PC-3 (cell line): ENCODE results near the gene R3HDM2.
"Not testable (repeated sequence)": the region's sequence is repeated elsewhere in the genome, so short reads cannot be mapped to it uniquely, and the experiment has no call there.

Experiments
- EZH2 ChIP-seq: fragments of 300-600 bp; sonication (generic); IDR thresholded peaks from one replicate; pipeline ENCODE4 v1.6.1; 2017; ENCODE audit warnings: antibody characterized with exemption, mild to moderate bottlenecking, low read length; ENCODE audit not compliant: unreplicated experiment
- EZH2phosphoT487 ChIP-seq: fragments of 300-600 bp; sonication (generic); IDR thresholded peaks from 2 replicates; pipeline ENCODE4 v1.6.1; 2018; ENCODE audit warnings: mild to moderate bottlenecking, antibody characterized with exemption, low read length, borderline replicate concordance
- TF ChIP-seq, protein P1 (sequence below): fragments of 300-600 bp; sonication (generic); conservative IDR thresholded peaks from 2 replicates; pipeline ENCODE4 v1.5.1; 2017; ENCODE audit warnings: antibody characterized with exemption, low read depth, mild to moderate bottlenecking, low read length

DNA sequence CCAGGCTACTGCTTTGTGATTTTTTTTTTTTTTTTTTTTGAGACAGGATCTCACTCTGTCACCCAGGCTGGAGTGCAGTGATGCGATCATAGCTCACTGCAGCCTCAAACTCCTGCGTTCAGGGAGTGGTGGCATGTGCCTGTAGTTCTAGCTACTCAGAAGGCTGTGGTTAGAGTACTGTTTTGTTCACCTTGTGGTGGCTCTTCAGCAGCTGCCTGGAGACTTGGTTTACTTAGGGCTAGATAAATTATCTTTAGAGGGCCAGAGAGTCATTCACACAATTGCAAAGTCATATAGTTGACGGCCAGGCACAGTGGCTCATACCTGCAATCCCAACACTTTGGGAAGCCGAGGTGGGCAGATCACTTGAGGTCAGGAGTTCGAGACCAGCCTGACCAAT, 118.6 kb downstream of the R3HDM2 start:
- TF ChIP-seq, protein P1, sequence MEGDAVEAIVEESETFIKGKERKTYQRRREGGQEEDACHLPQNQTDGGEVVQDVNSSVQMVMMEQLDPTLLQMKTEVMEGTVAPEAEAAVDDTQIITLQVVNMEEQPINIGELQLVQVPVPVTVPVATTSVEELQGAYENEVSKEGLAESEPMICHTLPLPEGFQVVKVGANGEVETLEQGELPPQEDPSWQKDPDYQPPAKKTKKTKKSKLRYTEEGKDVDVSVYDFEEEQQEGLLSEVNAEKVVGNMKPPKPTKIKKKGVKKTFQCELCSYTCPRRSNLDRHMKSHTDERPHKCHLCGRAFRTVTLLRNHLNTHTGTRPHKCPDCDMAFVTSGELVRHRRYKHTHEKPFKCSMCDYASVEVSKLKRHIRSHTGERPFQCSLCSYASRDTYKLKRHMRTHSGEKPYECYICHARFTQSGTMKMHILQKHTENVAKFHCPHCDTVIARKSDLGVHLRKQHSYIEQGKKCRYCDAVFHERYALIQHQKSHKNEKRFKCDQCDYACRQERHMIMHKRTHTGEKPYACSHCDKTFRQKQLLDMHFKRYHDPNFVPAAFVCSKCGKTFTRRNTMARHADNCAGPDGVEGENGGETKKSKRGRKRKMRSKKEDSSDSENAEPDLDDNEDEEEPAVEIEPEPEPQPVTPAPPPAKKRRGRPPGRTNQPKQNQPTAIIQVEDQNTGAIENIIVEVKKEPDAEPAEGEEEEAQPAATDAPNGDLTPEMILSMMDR, result not testable (repeated sequence)
- TF ChIP-seq EZH2, EZH2phosphoT487: not testable (repeated sequence)
